A549 (cell line): ENCODE measurements around the gene PTTG2. TPM values are rescaled to one million over a fixed set of nuclear protein-coding genes. Genes with fewer than 3 reads are reported as not detected.

Experiments
- ATAC-seq, 2 experiments: fragments of 200-7000 bp in 1 of 2; fragments of >200 bp in 1 of 2; cut with Nextera tagmentation in 1 of 2; cut with Tn5 transposase in 1 of 2; 3 replicates each; pipeline versions ENCODE4 v1.8.0 to v1.9.1; 2018 to 2020; ENCODE audit warnings: mild to moderate bottlenecking in 1 of 2, moderate library complexity in 1 of 2
- CTCF ChIA-PET: fragments of 300-600 bp; sonication (Branson Sonifier 250); formaldehyde crosslinking; extraction: SDS; loops from one replicate; lab custom pipeline; 2021; ENCODE audit warnings: antibody characterized with exemption, inconsistent platforms; lab: Yijun Ruan, JAX
- POLR2A ChIA-PET: fragments of 350-600 bp; formaldehyde crosslinking; extraction: SDS; loops from one replicate; lab custom pipeline; 2021; ENCODE audit warnings: antibody characterized with exemption, inconsistent platforms; lab: Yijun Ruan, JAX
- DNase-seq, 2 experiments: peaks; one replicate each; pipeline versions ENCODE4 v3.0.0 to v3.0.0-alpha.2; 2011 to 2016; ENCODE audit warnings: low read depth in 1 of 2, low spot score in 1 of 2
- FAIRE-seq: peaks from 2 replicates; lab custom pipeline; 2011; peaks lifted over from hg19 to GRCh38; lab: Jason Lieb, UNC
- H3K27ac ChIP-seq, 2 experiments: fragments of >200 bp; sonication (Bioruptor Twin); formaldehyde crosslinking; 3 replicates each; pipeline ENCODE4 v1.5.1; 2016 to 2017
- H3K4me1 ChIP-seq: fragments of >200 bp; sonication (Bioruptor Twin); formaldehyde crosslinking; 3 replicates; pipeline ENCODE4 v1.6.1; 2016
- H3K4me2 ChIP-seq: fragments of >200 bp; sonication (Bioruptor Twin); formaldehyde crosslinking; 3 replicates; pipeline ENCODE4 v1.6.1; 2016
- H3K4me3 ChIP-seq: fragments of >200 bp; sonication (Bioruptor Twin); formaldehyde crosslinking; 3 replicates; pipeline ENCODE4 v1.5.1; 2016
- H3K9me3 ChIP-seq: fragments of >200 bp; sonication (Bioruptor Twin); formaldehyde crosslinking; 3 replicates; pipeline ENCODE4 v1.6.1; 2016
- ATOH8 ChIP-seq: fragments of 250-450 bp; sonication (Bioruptor Pico); IDR thresholded peaks from 2 replicates; pipeline ENCODE4 v1.5.0; 2020; ENCODE audit warnings: low read depth, mild to moderate bottlenecking, moderate library complexity
- BHLHE40 ChIP-seq: IDR thresholded peaks from 2 replicates; pipeline ENCODE4 v1.6.1; 2012; ENCODE audit warnings: low read depth, low read length, inconsistent platforms
- CHD4 ChIP-seq: fragments of 200-600 bp; sonication (generic); IDR thresholded peaks from 2 replicates; pipeline ENCODE4 v1.6.1; 2016; ENCODE audit warnings: antibody characterized with exemption, mild to moderate bottlenecking, borderline replicate concordance
- E2F6 ChIP-seq: IDR thresholded peaks from 2 replicates; pipeline ENCODE4 v1.6.1; 2012; ENCODE audit warnings: low read depth, borderline replicate concordance
- EHMT2 ChIP-seq: fragments of 200-600 bp; sonication (generic); IDR thresholded peaks from 2 replicates; pipeline ENCODE4 v1.6.1; 2016; ENCODE audit warnings: antibody characterized with exemption, low read depth, mild to moderate bottlenecking, moderate library complexity
- FOSB ChIP-seq: fragments of 250-450 bp; sonication (Bioruptor Pico); IDR thresholded peaks from 2 replicates; pipeline ENCODE4 v1.5.0; 2020; ENCODE audit warnings: mild to moderate bottlenecking, moderate library complexity
- HDAC2 ChIP-seq: fragments of 200-600 bp; sonication (generic); IDR thresholded peaks from 2 replicates; pipeline ENCODE4 v1.6.1; 2016
- HEYL ChIP-seq: fragments of 250-450 bp; sonication (Bioruptor Pico); IDR thresholded peaks from 2 replicates; pipeline ENCODE4 v1.8.0; 2021; ENCODE audit warnings: mild to moderate bottlenecking, moderate library complexity
- HOXB13 ChIP-seq: fragments of 250-450 bp; sonication (Bioruptor Pico); IDR thresholded peaks from 2 replicates; pipeline ENCODE4 v1.5.0; 2020; ENCODE audit warnings: low read depth, mild to moderate bottlenecking, moderate library complexity
- HOXB5 ChIP-seq: fragments of 250-450 bp; sonication (Bioruptor Pico); IDR thresholded peaks from 2 replicates; pipeline ENCODE4 v1.5.0; 2020; ENCODE audit warnings: mild to moderate bottlenecking, moderate library complexity
- JUN ChIP-seq, 2 experiments: fragments of >200 bp; sonication (Bioruptor Twin); formaldehyde crosslinking; IDR thresholded peaks; 2 replicates in 1 of 2; 3 replicates in 1 of 2; pipeline ENCODE4 v1.6.1; 2016 to 2017
- KDM1A ChIP-seq: fragments of 200-600 bp; sonication (generic); IDR thresholded peaks from 2 replicates; pipeline ENCODE4 v1.6.1; 2016; ENCODE audit warnings: low read depth, mild to moderate bottlenecking
- MAX ChIP-seq: IDR thresholded peaks from 2 replicates; pipeline ENCODE4 v1.6.1; 2012
- POLR2A ChIP-seq: IDR thresholded peaks from 2 replicates; pipeline ENCODE4 v1.6.1; 2012; ENCODE audit warnings: mild to moderate bottlenecking, low read length
- POLR2AphosphoS2 ChIP-seq: conservative IDR thresholded peaks from 2 replicates; pipeline ENCODE4 v1.6.1; 2012; ENCODE audit warnings: low read length, improper control_type of control experiment, inconsistent platforms
- REST ChIP-seq: fragments of 200-600 bp; sonication (generic); IDR thresholded peaks from 2 replicates; pipeline ENCODE4 v1.6.1; 2016; ENCODE audit warnings: antibody characterized with exemption, mild to moderate bottlenecking, moderate library complexity
- USF2 ChIP-seq: fragments of 450-650 bp; IDR thresholded peaks from 2 replicates; pipeline ENCODE4 v1.6.1; 2014; ENCODE audit warnings: antibody characterized with exemption
- ZNF302 ChIP-seq: fragments of 250-450 bp; sonication (Bioruptor Pico); IDR thresholded peaks from 2 replicates; pipeline ENCODE4 v1.9.0; 2021; ENCODE audit warnings: inconsistent platforms, mild to moderate bottlenecking, moderate library complexity
- WGBS: methylation state at CpG from one replicate; pipeline ENCODE4 v1.1.6; 2017; ENCODE audit errors: missing lambda C conversion rate; 5-methylcytosine and 5-hydroxymethylcytosine counted together
- polyA plus RNA-seq, 4 experiments: library from polyadenylated mRNA; depleted of rRNA in 3 of 4; stranded (reverse); fragments of >200 nt; fragmentation: RNase III in 1 of 4; extraction: RNeasy Plus Mini Kit Qiagen cat#74134 plus additional on column Dnase treatment in 1 of 4; gene quantifications; 2 replicates in 3 of 4; 3 replicates in 1 of 4; pipeline ENCODE4 v1.2.3, GENCODE V29; 2011 to 2017

The PTTG2 gene
- polyA plus RNA-seq, 2 of the 4 experiments (the other 2 are of a cell fraction) = not detected

GRCh38 chr4:37989398-37990260, 29.4 kb downstream of the PTTG2 start:
- 89% methylated on average over 8 of the region's 8 CpGs for WGBS
- Histone ChIP-seq H3K9me3 (no peaks in the 10 kb centered on the region), H3K27ac (no peak overlapping the region), H3K4me3 (no peak overlapping the region), H3K4me2 (no peak overlapping the region), H3K4me1 (no peaks in the 10 kb centered on the region)
- POLR2A ChIA-PET = no interaction called here
- CTCF ChIA-PET = no interaction called here
- ATAC-seq = no peak
- DNase-seq = no peak
- FAIRE-seq = no peak
- no peak for TF ChIP-seq ZNF302 (CRISPR knock-in tag)
- TF ChIP-seq POLR2A = no peak
- TF ChIP-seq KDM1A = no peak

GRCh38 chr4:37990731-37991245, 30.6 kb downstream of the PTTG2 start:
- Histone ChIP-seq H3K27ac (no peak overlapping the region), H3K4me1 (no peaks in the 10 kb centered on the region), H3K4me2 (no peak overlapping the region), H3K4me3 (no peak overlapping the region), H3K9me3 (no peaks in the 10 kb centered on the region)
- DNase-seq = no peak
- TF ChIP-seq BHLHE40 (no peak), POLR2AphosphoS2 (no peak), HDAC2 (no peak), HOXB13 (CRISPR knock-in tag) (no peak), EHMT2 (no peak), KDM1A (no peak), HEYL (CRISPR knock-in tag) (no peak), MAX (no peak), FOSB (CRISPR knock-in tag) (no peak), REST (no peak), JUN (IDR thresholded peaks at IDR 0.05) (no peak), USF2 (no peak)
- no peak for FAIRE-seq
- ChIA-PET POLR2A (no interaction called here), CTCF (interaction anchor here (0.7 kb wide), 1 partner anchor 13 kb away, joined by 3 read pairs; no protein-coding TSS in a partner anchor)
- WGBS = 90% methylated on average over 5 of the region's 5 CpGs
- no peak for ATAC-seq

- ChIA-PET POLR2A (no interaction called here), CTCF (interaction anchor here (0.7 kb wide), 1 partner anchor 12 kb away, joined by 3 read pairs; no protein-coding TSS in a partner anchor)
- Histone ChIP-seq H3K4me1 (no peaks in the 10 kb centered on the region), H3K4me2 (no peak overlapping the region), H3K9me3 (no peaks in the 10 kb centered on the region), H3K4me3 (no peak overlapping the region), H3K27ac (no peak overlapping the region)
- no peak for FAIRE-seq
- DNase-seq = no peak
- TF ChIP-seq E2F6 (no peak), CHD4 (no peak), ATOH8 (no peak), HEYL (CRISPR knock-in tag) (no peak), HOXB5 (CRISPR knock-in tag) (no peak)
- WGBS = 83% methylated on average over 8 of the region's 8 CpGs
- no peak for ATAC-seq
Observed at GRCh38 chr4:37991623-37992410, 31.6 kb downstream of the PTTG2 start.
